ENCODE measurements around the gene EMC8. TPM values are rescaled to one million over a fixed set of nuclear protein-coding genes. Genes with fewer than 3 reads are reported as not detected.

EMC8 gene
- total RNA-seq, 2 donors from 2014 or later: 60.1 to 67.6 TPM

DNA sequence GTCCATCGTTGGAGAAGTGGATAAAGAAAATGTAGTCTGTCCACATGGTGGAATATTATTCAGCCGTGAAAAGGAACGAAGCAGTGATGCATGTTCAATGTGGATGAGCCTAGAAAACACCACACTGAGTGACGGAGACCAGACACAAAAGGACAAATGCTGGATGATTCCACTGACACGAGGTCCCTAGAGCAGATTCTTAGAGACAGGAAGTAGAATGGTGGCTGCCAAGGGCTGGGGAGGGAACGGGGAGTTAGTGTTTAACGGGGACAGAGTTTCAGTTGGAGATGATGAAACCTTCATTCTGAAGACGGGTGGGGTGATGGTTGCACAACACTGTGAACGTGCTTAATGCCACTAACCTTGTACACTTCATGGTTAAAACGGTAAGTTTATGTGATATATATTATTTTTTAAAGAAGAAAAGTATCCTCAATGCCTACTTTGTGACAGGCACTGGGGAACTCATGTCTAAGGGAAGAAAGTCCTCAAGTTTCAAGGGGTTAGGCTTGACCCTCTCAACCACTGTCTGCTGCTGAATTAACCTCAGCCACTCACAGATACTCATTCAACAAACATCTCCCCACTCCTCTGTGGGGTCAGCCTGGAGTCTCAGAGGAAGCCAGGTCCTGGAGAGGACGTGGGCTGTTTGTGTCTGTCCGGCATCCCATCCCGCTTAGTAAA is 66.0 kb downstream of the EMC8 start:
- peaks cover 3% of the 10 kb centered on the region for H3K4me1 Mint-ChIP-seq
- H3K27me3 Mint-ChIP-seq (ENCODE audit: insufficient read depth): no peaks in the 10 kb centered on the region
- no peak overlapping the region for H3K4me3 Mint-ChIP-seq
- TF ChIP-seq, protein P1, sequence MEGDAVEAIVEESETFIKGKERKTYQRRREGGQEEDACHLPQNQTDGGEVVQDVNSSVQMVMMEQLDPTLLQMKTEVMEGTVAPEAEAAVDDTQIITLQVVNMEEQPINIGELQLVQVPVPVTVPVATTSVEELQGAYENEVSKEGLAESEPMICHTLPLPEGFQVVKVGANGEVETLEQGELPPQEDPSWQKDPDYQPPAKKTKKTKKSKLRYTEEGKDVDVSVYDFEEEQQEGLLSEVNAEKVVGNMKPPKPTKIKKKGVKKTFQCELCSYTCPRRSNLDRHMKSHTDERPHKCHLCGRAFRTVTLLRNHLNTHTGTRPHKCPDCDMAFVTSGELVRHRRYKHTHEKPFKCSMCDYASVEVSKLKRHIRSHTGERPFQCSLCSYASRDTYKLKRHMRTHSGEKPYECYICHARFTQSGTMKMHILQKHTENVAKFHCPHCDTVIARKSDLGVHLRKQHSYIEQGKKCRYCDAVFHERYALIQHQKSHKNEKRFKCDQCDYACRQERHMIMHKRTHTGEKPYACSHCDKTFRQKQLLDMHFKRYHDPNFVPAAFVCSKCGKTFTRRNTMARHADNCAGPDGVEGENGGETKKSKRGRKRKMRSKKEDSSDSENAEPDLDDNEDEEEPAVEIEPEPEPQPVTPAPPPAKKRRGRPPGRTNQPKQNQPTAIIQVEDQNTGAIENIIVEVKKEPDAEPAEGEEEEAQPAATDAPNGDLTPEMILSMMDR (conservative IDR thresholded peaks at IDR 0.05): no peak
- H3K27ac ChIP-seq (ENCODE audit: low read depth, low read length): no peak overlapping the region
- DNase-seq: no peak
- no peak overlapping the region for H3K27ac Mint-ChIP-seq
- H3K9me3 Mint-ChIP-seq: no peaks in the 10 kb centered on the region
- H3K27me3 ChIP-seq (ENCODE audit: control insufficient read depth, insufficient read depth, low read length, poor library complexity, severe bottlenecking): no peaks in the 10 kb centered on the region
- peaks cover 2% of the 10 kb centered on the region for H3K36me3 Mint-ChIP-seq (ENCODE audit: low read depth)
- H3K4me1 ChIP-seq (ENCODE audit: control insufficient read depth, insufficient read depth, low read length): no peaks in the 10 kb centered on the region
- 84 to 90% methylated on average over 11 to 12 of the region's 13 CpGs for WGBS, 2 experiments (ENCODE audit: insufficient coverage in 1 of 2, insufficient read length in 1 of 2)
- no peak overlapping the region for H3K4me3 ChIP-seq (ENCODE audit: low read length)
- H3K36me3 ChIP-seq (ENCODE audit: control insufficient read depth, insufficient read depth, low read length): no peaks in the 10 kb centered on the region
- no peak overlapping the region for H3K9ac ChIP-seq (ENCODE audit: extremely low read depth, low read length, poor library complexity, severe bottlenecking)
- H3K9me3 ChIP-seq (ENCODE audit: control insufficient read depth, low read length): no peaks in the 10 kb centered on the region

DNA sequence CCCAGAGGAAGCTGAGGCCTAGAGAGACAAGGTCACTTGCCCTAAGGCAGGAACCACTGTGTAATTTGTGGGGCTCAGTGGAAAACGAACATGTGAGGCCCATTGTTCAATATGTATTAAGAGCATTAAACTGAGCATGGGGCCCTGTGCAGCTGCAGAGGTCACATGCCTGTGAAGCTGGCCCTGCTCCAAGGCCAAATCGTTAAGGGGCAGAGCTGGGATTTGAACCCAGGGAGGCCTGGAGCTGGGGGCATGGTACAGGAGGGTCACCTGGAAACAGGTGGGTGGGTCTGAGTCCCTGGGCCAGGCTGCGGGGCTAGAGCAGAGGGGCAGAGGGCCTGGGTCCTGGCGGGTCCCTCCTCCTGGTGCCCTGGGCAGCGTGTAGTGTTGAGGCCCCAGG is 68.2 kb downstream of the EMC8 start:
- H3K36me3 Mint-ChIP-seq (ENCODE audit: low read depth): peaks cover 3% of the 10 kb centered on the region
- H3K27ac ChIP-seq (ENCODE audit: low read depth, low read length): no peak overlapping the region
- peaks cover 3% of the 10 kb centered on the region for H3K4me1 Mint-ChIP-seq
- no peaks in the 10 kb centered on the region for H3K27me3 Mint-ChIP-seq (ENCODE audit: insufficient read depth)
- H3K27ac Mint-ChIP-seq: no peak overlapping the region
- TF ChIP-seq, protein P1 (conservative IDR thresholded peaks at IDR 0.05): no peak
- no peaks in the 10 kb centered on the region for H3K9me3 ChIP-seq (ENCODE audit: control insufficient read depth, low read length)
- H3K9me3 Mint-ChIP-seq: no peaks in the 10 kb centered on the region
- no peak overlapping the region for H3K9ac ChIP-seq (ENCODE audit: extremely low read depth, low read length, poor library complexity, severe bottlenecking)
- DNase-seq: no peak
- no peaks in the 10 kb centered on the region for H3K4me1 ChIP-seq (ENCODE audit: control insufficient read depth, insufficient read depth, low read length)
- WGBS, 2 experiments (ENCODE audit: insufficient coverage in 1 of 2, insufficient read length in 1 of 2): 79 to 91% methylated on average over 3 to 5 of the region's 5 CpGs
- no peaks in the 10 kb centered on the region for H3K27me3 ChIP-seq (ENCODE audit: control insufficient read depth, insufficient read depth, low read length, poor library complexity, severe bottlenecking)
- H3K4me3 ChIP-seq (ENCODE audit: low read length): no peak overlapping the region
- no peaks in the 10 kb centered on the region for H3K36me3 ChIP-seq (ENCODE audit: control insufficient read depth, insufficient read depth, low read length)
- H3K4me3 Mint-ChIP-seq: no peak overlapping the region

DNA sequence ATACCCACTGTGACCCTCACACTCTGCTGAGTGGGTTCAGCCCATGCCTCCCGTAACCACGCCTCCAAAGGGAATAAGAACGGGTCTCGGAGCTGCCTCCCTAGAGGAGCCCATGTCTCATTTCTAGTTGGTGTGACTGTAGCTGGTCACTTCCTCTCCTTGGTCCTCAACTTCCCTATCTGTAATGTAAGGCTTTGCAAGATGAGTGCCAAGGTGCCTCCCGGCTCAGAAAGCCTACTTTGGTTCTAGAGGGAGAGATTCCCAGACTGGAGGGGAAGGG is 69.2 kb downstream of the EMC8 start:
- WGBS, 2 experiments (ENCODE audit: insufficient coverage in 1 of 2, insufficient read length in 1 of 2): 96 to 98% methylated on average over 4 to 5 of the region's 5 CpGs
- H3K27me3 Mint-ChIP-seq (ENCODE audit: insufficient read depth): no peaks in the 10 kb centered on the region
- peaks cover 8% of the 10 kb centered on the region for H3K36me3 Mint-ChIP-seq (ENCODE audit: low read depth)
- H3K27ac Mint-ChIP-seq: no peak overlapping the region
- H3K4me1 ChIP-seq (ENCODE audit: control insufficient read depth, insufficient read depth, low read length): no peaks in the 10 kb centered on the region
- no peaks in the 10 kb centered on the region for H3K9me3 Mint-ChIP-seq
- H3K4me3 ChIP-seq (ENCODE audit: low read length): no peak overlapping the region
- H3K9me3 ChIP-seq (ENCODE audit: control insufficient read depth, low read length): no peaks in the 10 kb centered on the region
- DNase-seq: no peak
- H3K36me3 ChIP-seq (ENCODE audit: control insufficient read depth, insufficient read depth, low read length): no peaks in the 10 kb centered on the region
- no peak overlapping the region for H3K27ac ChIP-seq (ENCODE audit: low read depth, low read length)
- peaks cover 3% of the 10 kb centered on the region for H3K4me1 Mint-ChIP-seq
- no peak overlapping the region for H3K4me3 Mint-ChIP-seq
- no peaks in the 10 kb centered on the region for H3K27me3 ChIP-seq (ENCODE audit: control insufficient read depth, insufficient read depth, low read length, poor library complexity, severe bottlenecking)
- H3K9ac ChIP-seq (ENCODE audit: extremely low read depth, low read length, poor library complexity, severe bottlenecking): no peak overlapping the region
- TF ChIP-seq, protein P1 (conservative IDR thresholded peaks at IDR 0.05): no peak

Data from endodermal cell (in vitro differentiated cells).